Subcutaneous adipose tissue (tissue), 4 donors: ENCODE results near the gene CPEB2. TPM values are rescaled to one million over a fixed set of nuclear protein-coding genes. Genes with fewer than 3 reads are reported as not detected.

Experiments used
- CTCF ChIP-seq: fragments of 450-650 bp; IDR thresholded peaks from one replicate; pipeline ENCODE4 v1.5.1; 2016; ENCODE audit warnings: low read depth, mild to moderate bottlenecking, control low read depth, antibody characterized with exemption, moderate library complexity
- total RNA-seq, 4 donors: library from RNA; depleted of rRNA; stranded (reverse); fragments of >200 nt; gene quantifications; one replicate each; pipeline ENCODE4 v1.1.0, GENCODE V29; 2016

The CPEB2 gene
- total RNA-seq, 4 donors from 2014 or later = 25.8 to 28.1 (median 26.0) TPM

- no peak for TF ChIP-seq CTCF
These were observed 75.7 kb downstream of the CPEB2 start for GRCh38 chr4:15077969-15078368.

- no peak for TF ChIP-seq CTCF
These were observed 76.7 kb downstream of the CPEB2 start for GRCh38 chr4:15078682-15079642.

GRCh38 chr4:15084780-15085179 is 82.5 kb downstream of the CPEB2 start:
- no peak for TF ChIP-seq CTCF

- no peak for TF ChIP-seq CTCF
These were observed 86.2 kb downstream of the CPEB2 start for GRCh38 chr4:15088394-15089035.

- TF ChIP-seq CTCF = no peak
These were observed 87.7 kb downstream of the CPEB2 start for GRCh38 chr4:15089979-15090378.

- no peak for TF ChIP-seq CTCF
These were observed 98.1 kb downstream of the CPEB2 start for GRCh38 chr4:15100380-15100779.

GRCh38 chr4:15100994-15101695 is 98.9 kb downstream of the CPEB2 start:
- no peak for TF ChIP-seq CTCF
